ENCODE data around the gene EML6. TPM values are rescaled to one million over a fixed set of nuclear protein-coding genes. Genes with fewer than 3 reads are reported as not detected.

EML6 gene
- total RNA-seq, 3 donors from 2014 or later, result 3.4 to 7.3 (median 5.3) TPM

GRCh38 chr2:54803783-54804751 is 80.6 kb downstream of the EML6 start:
- ATAC-seq (no peak), DNase-seq (no peak)
- Histone ChIP-seq H3K4me1 (ENCODE audit: low read depth) (no peaks in the 10 kb centered on the region), H3K36me3 (ENCODE audit: low read depth) (no peaks in the 10 kb centered on the region), H3K9me3 (no peaks in the 10 kb centered on the region), H3K4me3 (no peak overlapping the region)
- intact Hi-C loops (cut with DNase I, micrococcal nuclease), result no loop called here
- no peak for TF ChIP-seq CTCF (IDR thresholded peaks at IDR 0.05)

GRCh38 chr2:54805255-54805654 is 81.8 kb downstream of the EML6 start:
- Histone ChIP-seq H3K4me3 (no peak overlapping the region), H3K4me1 (ENCODE audit: low read depth) (no peaks in the 10 kb centered on the region), H3K9me3 (no peaks in the 10 kb centered on the region), H3K36me3 (ENCODE audit: low read depth) (no peaks in the 10 kb centered on the region)
- TF ChIP-seq CTCF (IDR thresholded peaks at IDR 0.05), result no peak
- no peak for DNase-seq
- intact Hi-C loops (cut with DNase I, micrococcal nuclease), result no loop called here
- ATAC-seq, result no peak

DNA sequence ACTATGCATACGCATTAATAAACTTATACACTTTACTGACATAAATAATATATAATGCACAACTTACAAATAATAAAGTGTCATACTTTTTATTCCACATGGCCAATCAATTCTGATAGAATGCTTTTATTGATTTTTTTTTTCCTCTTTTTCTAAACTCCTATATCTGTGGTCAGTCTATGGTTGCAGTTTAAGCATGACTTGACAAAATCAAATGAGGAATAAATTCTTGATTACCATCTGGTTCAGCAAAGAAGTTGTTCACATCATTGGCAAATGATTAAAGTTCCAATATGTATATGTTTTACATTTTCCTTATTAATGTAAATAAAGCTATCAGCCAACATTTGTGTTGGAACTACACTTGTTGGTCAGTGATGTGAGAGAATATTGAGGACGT is 83.5 kb downstream of the EML6 start:
- Histone ChIP-seq H3K36me3 (ENCODE audit: low read depth) (no peaks in the 10 kb centered on the region), H3K9me3 (no peaks in the 10 kb centered on the region), H3K4me1 (ENCODE audit: low read depth) (no peaks in the 10 kb centered on the region), H3K4me3 (no peak overlapping the region)
- TF ChIP-seq CTCF (IDR thresholded peaks at IDR 0.05), result no peak
- DNase-seq (no peak), ATAC-seq (no peak)
- intact Hi-C loops (cut with DNase I, micrococcal nuclease), result no loop called here

DNA sequence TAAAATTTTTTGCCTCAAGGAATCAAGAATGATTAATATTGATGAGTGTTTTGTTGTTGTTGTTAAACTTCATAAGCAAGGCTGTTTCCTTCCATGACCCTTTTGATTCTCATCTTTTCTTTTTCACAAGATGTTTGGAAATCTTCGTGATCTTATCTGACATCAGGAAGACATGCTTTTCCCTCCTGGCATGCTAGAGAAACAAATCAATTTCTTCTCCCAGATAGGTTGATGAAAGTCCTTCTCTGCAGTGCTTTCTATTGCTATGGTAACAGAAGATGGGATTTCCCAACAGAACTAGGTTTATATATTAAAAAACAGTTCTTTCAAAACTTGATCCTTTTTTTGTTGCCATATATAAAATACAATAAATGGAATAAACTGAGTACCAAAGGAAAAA is 85.2 kb downstream of the EML6 start:
- H3K4me3 ChIP-seq, result no peak overlapping the region
- H3K9me3 ChIP-seq, result no peaks in the 10 kb centered on the region
- no peak for ATAC-seq
- TF ChIP-seq CTCF (IDR thresholded peaks at IDR 0.05), result no peak
- no peaks in the 10 kb centered on the region for H3K4me1 ChIP-seq (ENCODE audit: low read depth)
- intact Hi-C loops (cut with DNase I, micrococcal nuclease), result no loop called here
- no peak for DNase-seq
- no peaks in the 10 kb centered on the region for H3K36me3 ChIP-seq (ENCODE audit: low read depth)

GRCh38 chr2:54809819-54810218 is 86.4 kb downstream of the EML6 start:
- Histone ChIP-seq H3K36me3 (ENCODE audit: low read depth) (no peaks in the 10 kb centered on the region), H3K4me1 (ENCODE audit: low read depth) (no peaks in the 10 kb centered on the region), H3K9me3 (no peaks in the 10 kb centered on the region), H3K4me3 (no peak overlapping the region)
- ATAC-seq (no peak), DNase-seq (no peak)
- intact Hi-C loops (cut with DNase I, micrococcal nuclease), result no loop called here
- no peak for TF ChIP-seq CTCF (IDR thresholded peaks at IDR 0.05)

All from mucosa of descending colon (tissue), 3 donors.